Measurements from ENCODE around the gene MRPL28. TPM values are rescaled to one million over a fixed set of nuclear protein-coding genes. Genes with fewer than 3 reads are reported as not detected.

Gene MRPL28
- total RNA-seq, 1 experiment from 2014 or later, result 91.2 TPM

DNA sequence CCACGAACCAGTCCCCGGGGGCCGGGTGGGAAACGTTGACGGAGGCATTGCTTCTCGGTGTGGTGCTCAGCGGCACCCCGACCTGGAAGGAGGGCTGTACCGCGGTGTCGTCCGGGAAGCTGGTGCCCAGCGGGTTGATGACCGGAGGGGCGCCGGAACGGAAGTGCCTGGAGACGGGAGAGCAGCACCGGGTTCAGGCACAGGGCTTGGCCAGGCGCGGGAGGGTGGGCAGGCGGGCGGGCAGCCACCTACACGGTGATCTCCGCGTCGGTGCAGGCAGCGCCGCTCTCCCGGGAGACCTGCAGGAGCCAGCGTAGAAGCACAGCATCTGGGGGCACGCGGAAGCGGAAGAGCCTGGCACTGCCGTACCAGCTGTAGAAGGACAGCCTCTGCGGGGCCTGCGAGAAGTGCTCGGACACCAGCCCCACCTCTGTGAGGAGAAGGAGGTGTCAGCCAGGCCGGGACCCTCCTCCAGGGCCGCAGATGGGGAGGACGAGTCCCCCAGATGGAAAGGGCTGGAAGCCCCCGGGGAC is 7.1 kb upstream of the MRPL28 start:
- Mint-ChIP-seq H3K36me3 (ENCODE audit: insufficient read depth, unreplicated experiment) (peaks cover 20% of the 10 kb centered on the region), H3K27me3 (ENCODE audit: insufficient read depth, unreplicated experiment) (no peaks in the 10 kb centered on the region), H3K27ac (ENCODE audit: unreplicated experiment) (no peak overlapping the region), H3K4me1 (ENCODE audit: low read depth, unreplicated experiment) (no peaks in the 10 kb centered on the region), H3K4me3 (ENCODE audit: unreplicated experiment) (no peak overlapping the region), H3K9me3 (ENCODE audit: unreplicated experiment) (no peaks in the 10 kb centered on the region)
- intact Hi-C loops (cut with micrococcal nuclease; ENCODE audit: unreplicated experiment), result no loop called here
- no peaks in the 10 kb centered on the region for H3K9me3 ChIP-seq
- CTCF ChIA-PET, result no interaction called here
- BruUV-seq (replicated peaks), result no TSS peak
- no peak overlapping the region for H3K4me3 ChIP-seq (ENCODE audit: low read depth, low read length)
- no peaks in the 10 kb centered on the region for H3K4me1 ChIP-seq
- DNase-seq, result no peak
- TF ChIP-seq, protein P1, sequence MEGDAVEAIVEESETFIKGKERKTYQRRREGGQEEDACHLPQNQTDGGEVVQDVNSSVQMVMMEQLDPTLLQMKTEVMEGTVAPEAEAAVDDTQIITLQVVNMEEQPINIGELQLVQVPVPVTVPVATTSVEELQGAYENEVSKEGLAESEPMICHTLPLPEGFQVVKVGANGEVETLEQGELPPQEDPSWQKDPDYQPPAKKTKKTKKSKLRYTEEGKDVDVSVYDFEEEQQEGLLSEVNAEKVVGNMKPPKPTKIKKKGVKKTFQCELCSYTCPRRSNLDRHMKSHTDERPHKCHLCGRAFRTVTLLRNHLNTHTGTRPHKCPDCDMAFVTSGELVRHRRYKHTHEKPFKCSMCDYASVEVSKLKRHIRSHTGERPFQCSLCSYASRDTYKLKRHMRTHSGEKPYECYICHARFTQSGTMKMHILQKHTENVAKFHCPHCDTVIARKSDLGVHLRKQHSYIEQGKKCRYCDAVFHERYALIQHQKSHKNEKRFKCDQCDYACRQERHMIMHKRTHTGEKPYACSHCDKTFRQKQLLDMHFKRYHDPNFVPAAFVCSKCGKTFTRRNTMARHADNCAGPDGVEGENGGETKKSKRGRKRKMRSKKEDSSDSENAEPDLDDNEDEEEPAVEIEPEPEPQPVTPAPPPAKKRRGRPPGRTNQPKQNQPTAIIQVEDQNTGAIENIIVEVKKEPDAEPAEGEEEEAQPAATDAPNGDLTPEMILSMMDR (IDR thresholded peaks at IDR 0.05; ENCODE audit: insufficient read depth in 1 of 2, low read depth in 1 of 2, low read length in 1 of 2, severe bottlenecking in 1 of 2, unreplicated experiment in 1 of 2), result no peak
- POLR2A ChIA-PET, result no interaction called here
- H3K36me3 ChIP-seq (ENCODE audit: control insufficient read depth, insufficient read depth, low read length), result no peaks in the 10 kb centered on the region; the same call in none of the 2 replicates
- H3K27me3 ChIP-seq (replicated peaks; ENCODE audit: control insufficient read depth, insufficient read depth, low read length), result no peaks in the 10 kb centered on the region

DNA sequence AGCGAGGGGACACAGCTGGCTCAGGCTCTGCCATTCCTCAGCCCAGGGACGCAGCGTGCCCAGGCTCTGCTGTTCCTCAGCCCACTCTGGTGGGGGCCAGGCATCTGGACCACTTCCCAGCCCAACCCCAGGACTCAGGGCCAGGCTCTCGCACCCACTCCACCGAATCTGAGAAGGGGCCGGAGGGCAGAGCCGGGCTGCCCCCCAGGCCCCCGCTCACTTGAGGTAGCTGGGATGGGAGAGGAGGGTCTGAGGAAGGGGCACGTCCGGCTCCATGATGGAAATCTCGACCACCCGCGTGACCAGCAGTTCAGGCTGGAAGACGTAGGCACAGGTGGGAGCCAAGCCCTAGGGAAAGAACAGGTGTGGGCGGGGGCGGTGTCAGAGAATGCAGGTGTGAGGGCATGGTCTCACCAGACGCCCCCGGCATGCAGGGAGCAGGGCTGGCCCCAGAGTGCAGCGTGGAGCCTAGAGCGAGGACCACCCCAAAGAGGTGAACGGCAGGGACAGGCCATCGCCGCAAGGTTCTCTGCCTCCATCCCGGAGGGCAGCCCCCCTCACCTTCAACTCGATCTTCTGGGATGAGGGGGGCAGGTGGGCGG is 6.6 kb upstream of the MRPL28 start:
- no peaks in the 10 kb centered on the region for H3K27me3 ChIP-seq (replicated peaks; ENCODE audit: control insufficient read depth, insufficient read depth, low read length)
- TF ChIP-seq, protein P1 (IDR thresholded peaks at IDR 0.05; ENCODE audit: insufficient read depth in 1 of 2, low read depth in 1 of 2, low read length in 1 of 2, severe bottlenecking in 1 of 2, unreplicated experiment in 1 of 2), result no peak
- ChIA-PET POLR2A (no interaction called here), CTCF (no interaction called here)
- intact Hi-C loops (cut with micrococcal nuclease; ENCODE audit: unreplicated experiment), result no loop called here
- Mint-ChIP-seq H3K27ac (ENCODE audit: unreplicated experiment) (no peak overlapping the region), H3K4me1 (ENCODE audit: low read depth, unreplicated experiment) (no peaks in the 10 kb centered on the region), H3K36me3 (ENCODE audit: insufficient read depth, unreplicated experiment) (peaks cover 20% of the 10 kb centered on the region), H3K27me3 (ENCODE audit: insufficient read depth, unreplicated experiment) (no peaks in the 10 kb centered on the region), H3K9me3 (ENCODE audit: unreplicated experiment) (no peaks in the 10 kb centered on the region), H3K4me3 (ENCODE audit: unreplicated experiment) (no peak overlapping the region)
- no peak overlapping the region for H3K4me3 ChIP-seq (ENCODE audit: low read depth, low read length)
- H3K36me3 ChIP-seq (ENCODE audit: control insufficient read depth, insufficient read depth, low read length), result no peaks in the 10 kb centered on the region; the same call in none of the 2 replicates
- BruUV-seq (replicated peaks), result no TSS peak
- peak in 1 of 2 experiments; percentile 29 for DNase-seq
- no peaks in the 10 kb centered on the region for H3K4me1 ChIP-seq
- no peaks in the 10 kb centered on the region for H3K9me3 ChIP-seq

DNA sequence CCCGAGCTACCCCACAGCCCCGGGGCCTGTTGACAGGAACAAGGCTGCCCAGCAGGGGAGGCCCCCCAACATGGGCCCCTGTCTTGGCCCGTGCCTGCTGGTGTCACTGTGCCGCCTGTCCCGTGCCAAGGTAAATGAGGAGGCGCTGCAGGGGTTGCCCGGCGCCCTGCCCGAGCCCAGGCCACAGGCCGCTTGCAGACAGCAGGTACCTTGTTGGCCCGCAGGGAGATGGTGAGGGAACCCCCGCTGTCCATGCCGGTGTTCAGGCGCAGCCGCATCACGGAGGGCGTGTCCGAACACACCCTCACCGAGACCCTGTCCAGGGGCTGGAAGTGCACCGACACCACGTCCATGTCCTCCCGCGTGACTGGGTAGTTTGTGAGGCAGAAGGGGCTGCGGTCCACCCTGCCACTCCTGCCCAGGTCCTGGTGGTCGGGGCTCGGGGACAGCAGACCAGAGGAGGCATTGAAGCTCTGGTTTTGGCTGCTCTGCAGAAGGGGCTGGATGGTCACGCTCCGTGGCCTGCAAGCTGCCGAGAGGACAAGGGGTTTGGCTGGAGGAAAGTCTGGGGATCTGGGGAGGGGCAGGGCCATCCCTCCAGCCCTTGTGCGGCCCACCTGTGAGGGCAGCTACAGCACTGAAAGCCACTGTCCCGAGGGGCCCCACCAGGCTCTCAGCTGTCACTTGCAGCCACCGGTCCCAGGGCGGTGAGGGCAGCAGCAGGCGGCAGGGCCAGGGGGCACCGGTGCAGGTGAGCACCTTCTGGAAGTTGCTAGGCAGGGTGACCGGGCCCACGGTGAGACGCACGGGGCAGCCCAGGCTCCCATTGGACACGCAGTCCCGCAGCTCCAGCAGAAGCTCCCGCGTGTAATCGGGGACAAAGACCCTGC is 5.8 kb upstream of the MRPL28 start:
- TF ChIP-seq, protein P1 (IDR thresholded peaks at IDR 0.05; ENCODE audit: insufficient read depth in 1 of 2, low read depth in 1 of 2, low read length in 1 of 2, severe bottlenecking in 1 of 2, unreplicated experiment in 1 of 2), result no peak
- Mint-ChIP-seq H3K4me1 (ENCODE audit: low read depth, unreplicated experiment) (no peaks in the 10 kb centered on the region), H3K4me3 (ENCODE audit: unreplicated experiment) (no peak overlapping the region), H3K27me3 (ENCODE audit: insufficient read depth, unreplicated experiment) (no peaks in the 10 kb centered on the region), H3K9me3 (ENCODE audit: unreplicated experiment) (no peaks in the 10 kb centered on the region), H3K27ac (ENCODE audit: unreplicated experiment) (no peak overlapping the region), H3K36me3 (ENCODE audit: insufficient read depth, unreplicated experiment) (peaks cover 20% of the 10 kb centered on the region)
- ChIA-PET POLR2A (no interaction called here), CTCF (no interaction called here)
- BruUV-seq (replicated peaks), result no TSS peak
- Histone ChIP-seq H3K4me3 (ENCODE audit: low read depth, low read length) (no peak overlapping the region), H3K36me3 (ENCODE audit: control insufficient read depth, insufficient read depth, low read length) (no peaks in the 10 kb centered on the region; the same call in none of the 2 replicates), H3K9me3 (no peaks in the 10 kb centered on the region), H3K27me3 (replicated peaks; ENCODE audit: control insufficient read depth, insufficient read depth, low read length) (no peaks in the 10 kb centered on the region), H3K4me1 (no peaks in the 10 kb centered on the region)
- intact Hi-C loops (cut with micrococcal nuclease; ENCODE audit: unreplicated experiment), result no loop called here
- DNase-seq, result peak in 1 of 2 experiments; percentile 26
